HG03521 (cell line): ENCODE data around the gene NR2F2.

Source experiments
- ATAC-seq: cut with Tn5 transposase; IDR thresholded peaks from one replicate; pipeline ENCODE4 v1.9.1; 2021; ENCODE audit warnings: mild to moderate bottlenecking, moderate library complexity; ENCODE audit not compliant: unreplicated experiment

Gene NR2F2

DNA sequence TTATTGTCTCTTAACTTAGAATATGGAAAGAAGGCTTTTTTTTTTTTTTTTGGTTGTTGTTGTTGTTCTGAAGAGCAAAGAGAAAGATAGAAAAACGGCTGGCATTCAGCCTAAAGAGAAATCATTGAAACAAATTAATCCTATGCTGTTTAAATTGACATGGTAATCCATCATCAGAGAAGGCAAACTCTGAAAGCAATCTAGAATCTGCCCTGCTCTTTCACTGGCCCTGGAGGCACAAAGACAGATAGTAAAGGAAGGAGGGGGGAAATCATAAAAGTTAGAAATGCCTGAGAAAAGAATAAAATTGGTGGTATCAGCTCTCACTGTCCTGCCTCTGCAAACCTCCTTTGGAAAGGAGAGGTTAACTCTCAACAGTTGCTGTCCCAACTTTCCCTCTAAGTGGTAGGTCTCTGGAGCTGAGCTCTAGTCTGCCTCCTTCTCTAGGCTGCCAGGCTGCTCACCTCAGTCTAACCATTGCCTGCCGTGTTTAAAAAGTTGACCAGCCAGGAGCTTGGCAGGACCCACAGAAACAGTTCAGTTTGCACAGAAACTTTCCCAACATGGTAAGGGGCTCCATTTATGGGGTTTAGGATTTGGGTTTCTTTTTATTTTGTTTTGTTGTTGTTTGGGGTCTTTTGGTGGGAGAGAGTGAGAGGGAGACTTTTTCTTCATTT is 13.4 kb upstream of the NR2F2 start:
- no peak for ATAC-seq

DNA sequence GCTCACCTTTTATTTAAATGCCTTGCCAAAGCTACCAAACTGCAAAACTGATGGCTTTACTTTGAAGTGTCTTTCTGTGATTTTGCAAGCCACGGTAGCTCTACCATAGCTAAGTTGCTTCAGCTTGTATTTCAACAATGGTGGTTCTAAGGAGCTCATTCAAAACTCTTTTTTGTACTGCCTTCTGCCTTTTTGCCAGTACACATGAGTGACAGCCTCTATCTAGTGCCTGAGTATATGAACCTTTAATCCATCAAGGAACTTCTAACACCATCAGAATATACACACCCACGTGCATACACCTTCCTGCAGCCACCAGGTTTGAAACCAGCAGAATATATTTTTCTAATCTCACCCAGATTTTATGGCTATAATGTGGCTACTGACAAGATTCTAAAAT is 10.4 kb upstream of the NR2F2 start:
- ATAC-seq = no peak

DNA sequence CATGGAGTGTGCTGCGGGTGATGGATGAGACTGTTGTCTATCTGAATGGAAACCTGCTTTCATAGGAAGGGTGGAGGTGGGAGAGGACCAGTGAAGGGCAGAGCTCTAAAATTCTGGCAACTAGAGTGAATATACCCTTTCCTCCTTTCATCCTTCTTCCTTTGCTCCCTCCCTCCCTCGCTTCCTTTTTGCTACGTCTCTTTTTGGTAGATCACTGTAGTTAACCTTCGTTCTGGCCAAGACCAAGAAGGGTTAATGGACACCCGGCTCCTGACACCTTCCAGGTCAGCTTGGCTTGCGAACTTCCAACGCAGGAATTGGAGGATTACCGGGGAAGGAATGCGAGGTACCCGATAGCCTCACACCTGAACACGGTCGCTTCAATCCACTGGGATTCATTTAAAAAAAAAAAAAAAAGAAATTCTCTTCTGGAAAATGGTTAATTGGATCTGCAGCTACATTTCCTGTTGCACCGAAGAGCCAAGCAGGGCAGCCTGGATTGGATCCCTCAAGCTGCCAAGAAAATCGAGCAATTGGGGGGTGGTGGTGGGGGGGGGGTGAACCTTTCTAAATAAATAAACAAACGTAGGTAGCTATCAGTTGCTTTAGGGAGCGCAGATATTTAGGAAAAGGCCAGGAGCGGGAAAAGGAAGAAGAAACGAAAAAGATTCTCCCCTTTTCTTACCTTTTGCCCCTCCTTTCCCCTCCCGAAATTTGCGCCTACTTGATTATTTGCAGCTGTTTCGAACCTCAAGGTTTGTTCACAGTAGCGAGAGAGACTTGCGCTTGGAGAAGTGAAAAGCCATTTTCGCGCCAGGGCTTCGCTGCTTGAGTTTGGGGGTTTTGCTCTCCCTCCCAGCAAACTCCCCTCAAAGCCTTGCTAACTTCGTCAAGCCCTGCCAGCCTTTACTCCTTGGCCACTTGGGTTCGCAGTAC is 9.5 kb upstream of the NR2F2 start:
- no peak for ATAC-seq

DNA sequence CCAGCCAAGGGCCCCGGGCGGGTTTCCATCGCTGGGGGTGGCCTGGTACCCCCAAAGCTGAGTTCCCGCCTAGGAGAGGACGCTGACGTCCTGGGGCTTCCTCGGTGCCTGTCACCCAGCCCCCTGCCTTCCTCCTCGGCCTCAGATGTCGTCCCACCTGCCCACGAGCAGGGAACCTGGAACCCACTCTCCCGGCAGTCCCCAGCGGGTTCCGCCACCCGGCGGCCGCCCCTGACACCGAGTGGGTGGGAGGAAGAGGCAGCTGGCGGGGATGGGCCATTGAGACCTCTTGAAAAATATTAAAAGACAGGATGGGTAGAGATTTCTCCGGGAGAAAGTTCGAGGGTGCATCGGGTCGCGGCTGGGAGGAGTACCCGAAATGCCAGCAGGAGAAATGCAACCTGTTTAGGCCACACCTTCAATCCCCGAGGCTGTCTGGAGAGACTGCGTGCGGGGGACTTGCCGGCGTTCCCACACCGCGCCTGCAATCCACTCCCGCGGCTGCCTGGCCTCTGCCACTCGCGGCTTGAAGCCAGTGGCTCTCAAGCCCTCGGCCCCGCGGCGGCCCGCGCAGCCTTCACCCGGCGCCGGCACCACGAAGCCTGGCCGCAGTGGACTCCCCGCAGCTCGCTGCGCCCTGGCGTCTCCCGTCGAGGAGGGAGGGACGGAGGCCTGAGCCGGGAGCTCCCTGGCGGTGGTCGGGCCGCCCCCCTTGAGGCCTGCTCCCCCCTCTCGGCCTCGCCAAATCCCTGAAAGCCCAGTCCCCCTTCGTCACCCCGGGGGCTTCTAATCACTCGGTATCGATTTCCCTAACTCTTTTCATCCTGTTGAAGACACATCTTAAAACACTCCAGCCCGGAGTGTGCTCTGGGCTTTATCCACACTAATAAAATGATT is 8.6 kb upstream of the NR2F2 start:
- no peak for ATAC-seq

DNA sequence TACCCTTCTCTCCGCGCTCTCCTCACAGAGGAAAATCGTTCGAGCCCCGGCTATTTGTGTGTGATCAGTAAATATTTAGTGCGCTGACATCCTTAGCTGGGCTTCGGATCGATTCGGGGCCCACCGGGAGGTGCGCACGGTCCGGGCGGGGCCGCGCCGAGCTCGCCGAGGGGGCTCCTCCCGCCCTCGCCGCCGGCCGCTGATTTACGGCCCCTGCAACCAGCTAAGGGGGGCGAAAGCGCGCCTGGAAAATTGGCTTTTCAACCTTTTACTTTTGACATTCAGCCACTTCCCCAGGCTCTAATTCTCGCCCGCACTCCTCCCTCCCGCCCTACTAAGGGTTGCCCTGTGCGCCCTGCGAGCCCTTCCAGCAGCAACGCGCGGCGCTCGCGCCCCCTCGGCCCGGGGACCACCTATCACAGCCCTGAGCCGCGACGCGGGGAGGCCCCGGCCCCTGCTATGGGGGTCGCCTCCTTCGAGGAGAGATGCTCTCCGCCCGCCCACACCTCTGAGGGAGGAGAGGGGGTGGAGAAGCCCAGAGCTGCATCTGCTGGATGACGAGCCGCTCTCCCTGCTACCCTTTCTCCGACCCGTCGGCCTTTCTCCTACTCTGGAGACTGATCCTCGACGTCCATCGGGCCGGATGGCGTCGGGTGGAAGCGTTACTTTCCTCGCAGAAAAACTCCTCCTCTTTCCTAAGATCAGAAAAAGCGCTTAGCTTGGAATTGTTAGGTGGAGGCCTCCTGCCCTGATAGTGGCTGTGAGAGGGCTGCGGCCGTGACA is 7.8 kb upstream of the NR2F2 start:
- no peak for ATAC-seq

DNA sequence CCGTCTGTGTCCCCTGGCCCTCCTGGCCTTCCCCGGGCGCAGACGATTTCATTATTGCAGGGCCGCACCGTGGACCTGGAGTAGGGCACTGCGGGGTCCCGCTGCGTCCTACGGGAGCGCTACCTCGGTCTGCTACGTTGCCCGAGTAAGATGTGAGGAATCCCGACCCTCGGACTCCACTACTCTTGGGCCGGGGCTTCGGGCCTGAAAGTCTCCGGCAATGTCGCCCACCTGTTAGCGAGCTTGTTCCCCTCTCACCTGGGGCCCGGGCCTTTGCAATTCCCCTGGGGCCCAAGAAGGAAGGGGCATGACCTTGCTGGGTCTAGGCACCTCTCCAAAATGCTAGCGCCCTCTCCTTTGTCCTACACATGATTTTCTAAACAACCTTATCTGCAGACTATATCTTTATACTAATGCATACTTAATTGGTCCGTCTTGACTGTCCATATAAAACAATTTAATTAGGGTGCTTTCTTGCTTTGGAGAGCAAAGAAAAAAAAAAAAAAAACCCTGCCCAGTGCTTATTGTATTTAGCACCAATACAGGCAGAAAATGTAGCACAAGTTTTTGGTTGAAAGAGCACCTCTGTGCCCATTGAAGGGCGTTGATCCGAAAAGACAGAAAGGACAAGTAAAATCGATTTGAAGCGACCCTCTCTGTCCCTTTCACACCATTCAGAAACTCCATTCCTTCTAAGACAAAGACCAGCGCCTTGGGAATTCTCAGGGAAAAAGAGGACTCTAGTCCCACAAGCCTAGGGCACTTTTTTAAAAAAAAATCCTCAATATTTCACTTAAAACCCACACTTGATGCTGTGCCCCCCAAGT is 7.0 kb upstream of the NR2F2 start:
- ATAC-seq = no peak

DNA sequence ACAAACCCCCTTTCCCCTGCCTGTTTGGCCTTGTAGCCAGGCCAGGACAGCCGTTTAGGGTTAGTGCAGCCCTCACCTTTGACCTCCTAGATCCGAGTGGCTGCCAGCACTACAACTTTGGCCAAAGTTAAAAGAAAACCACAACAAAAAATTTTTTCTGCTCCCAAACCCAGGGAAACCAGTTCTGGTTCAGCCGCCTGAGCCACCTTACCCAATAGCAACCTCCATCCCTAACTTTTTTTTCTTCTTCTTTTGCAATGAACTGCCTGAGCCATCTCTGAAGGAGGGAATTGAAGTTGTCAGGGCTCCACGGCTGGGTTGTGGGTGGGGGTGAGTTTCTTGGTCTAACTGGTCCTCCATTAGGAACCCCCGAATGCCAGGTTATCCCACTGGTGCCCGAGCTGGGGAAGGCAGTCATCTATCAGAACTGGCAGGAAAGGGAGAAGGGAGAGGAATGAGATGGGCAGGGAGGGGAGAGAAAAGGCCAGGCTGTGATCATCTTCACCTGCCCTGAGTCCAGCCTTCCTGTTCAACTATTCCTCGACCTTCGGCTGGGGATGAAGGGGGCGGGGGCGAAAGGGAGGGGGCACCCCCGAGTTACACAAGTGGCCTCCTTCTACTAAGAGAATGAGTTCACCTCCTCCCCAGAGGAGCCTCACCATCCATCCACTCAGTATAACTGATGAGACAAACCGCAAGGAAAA is 6.2 kb upstream of the NR2F2 start:
- ATAC-seq = no peak

DNA sequence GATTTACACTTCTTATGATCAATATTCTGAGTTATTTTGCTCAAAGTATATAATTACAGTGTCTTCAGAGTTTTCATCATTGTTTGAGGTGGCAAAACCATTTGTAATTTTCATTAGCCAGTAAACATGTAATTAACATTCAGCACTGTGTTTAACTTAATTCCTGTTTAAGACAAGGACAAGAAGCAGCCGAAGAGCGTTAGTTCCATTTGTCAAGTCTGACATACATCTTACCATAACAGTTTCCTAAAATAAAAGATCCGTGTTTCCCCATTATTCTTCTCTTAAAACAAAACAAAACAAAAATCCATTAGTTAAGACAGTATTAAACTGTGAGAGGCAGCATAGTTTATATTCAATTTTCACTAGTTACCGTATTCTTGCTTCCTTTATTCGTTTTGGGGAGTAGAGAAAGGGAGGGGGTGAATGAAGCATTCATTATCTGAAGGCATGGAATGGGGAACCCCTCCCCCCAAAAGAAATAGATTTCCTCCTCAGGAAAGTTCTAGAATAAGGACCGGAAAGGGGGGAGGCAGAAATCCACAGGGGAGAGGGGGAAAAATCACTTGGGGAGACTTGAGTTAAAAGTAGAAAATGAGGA is 5.5 kb upstream of the NR2F2 start:
- no peak for ATAC-seq

DNA sequence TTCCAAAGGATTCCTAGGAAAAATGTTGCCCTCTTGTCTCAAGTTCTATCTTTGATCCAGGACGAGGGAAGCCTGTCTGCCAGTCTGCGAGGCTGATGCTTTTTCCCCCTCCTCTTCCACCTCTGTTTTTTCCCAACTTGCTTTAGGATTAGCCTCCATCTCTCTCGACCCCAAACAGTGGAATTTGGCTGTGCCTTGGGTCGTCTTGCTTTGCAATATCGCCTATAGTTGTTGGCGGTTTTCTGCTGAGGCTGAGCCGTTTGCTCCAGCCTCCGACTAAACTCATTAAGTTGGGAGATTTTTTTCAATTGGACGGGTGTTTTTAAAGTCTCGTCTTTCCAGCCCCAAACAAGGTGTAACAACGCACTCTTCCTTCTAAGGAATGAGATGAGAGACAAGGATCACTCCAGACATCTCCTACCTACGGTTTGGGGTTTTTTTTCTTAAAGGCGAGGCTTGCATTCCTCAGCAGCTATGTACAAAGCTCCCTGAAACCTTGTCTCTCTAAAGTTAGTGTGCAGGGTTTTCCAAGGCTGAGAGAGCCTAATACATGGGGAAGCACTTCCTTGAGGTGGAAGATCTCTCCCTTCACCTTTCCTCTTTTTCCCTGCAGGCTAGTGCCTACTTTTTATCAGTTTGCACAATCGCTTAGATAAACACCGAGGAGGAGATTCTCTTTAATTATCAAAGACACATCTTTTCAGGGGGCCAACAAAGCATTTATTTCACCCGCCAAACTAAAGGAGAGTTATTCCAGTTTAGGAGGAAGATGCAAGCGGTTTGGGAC is 4.8 kb upstream of the NR2F2 start:
- ATAC-seq = no peak

DNA sequence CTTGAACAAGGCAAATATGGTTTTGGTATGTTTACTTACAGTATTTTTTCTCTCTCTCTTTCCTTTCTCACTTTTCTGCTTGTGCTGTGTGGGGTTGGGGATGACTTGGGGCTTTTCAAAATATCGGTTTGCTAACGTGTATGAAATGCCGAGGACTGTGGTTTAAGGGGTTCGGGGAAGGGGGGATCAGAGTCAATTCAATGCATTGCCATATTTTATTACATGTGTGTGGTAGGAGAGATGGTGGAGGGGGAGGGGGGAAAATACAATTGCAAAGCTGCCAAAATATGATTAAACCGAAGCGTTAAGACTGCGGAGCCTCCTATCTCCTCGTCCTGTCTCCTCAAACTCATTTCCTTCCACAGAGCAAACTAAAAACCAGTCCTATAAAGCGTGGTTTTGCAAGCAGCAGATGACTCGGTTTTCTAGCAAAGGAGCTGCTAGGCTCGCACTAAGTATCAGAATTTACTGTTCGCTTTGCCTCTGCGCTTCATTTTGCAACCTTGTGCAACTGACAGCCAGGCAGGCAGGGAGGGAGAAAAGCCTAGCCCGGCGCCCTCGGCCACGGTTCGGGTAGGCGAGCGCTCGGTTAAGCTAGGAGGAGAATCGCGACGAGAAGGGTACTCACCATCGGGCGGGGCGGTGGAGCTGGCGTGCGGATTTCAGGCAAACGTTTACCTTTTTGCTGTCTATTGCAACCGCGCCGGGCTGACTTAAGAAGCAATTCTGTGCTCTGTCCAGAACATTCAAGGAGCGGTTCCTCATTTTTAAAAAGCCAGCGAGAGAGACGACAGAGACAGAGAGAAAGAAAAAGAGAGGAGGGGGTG is 4.0 kb upstream of the NR2F2 start:
- no peak for ATAC-seq

DNA sequence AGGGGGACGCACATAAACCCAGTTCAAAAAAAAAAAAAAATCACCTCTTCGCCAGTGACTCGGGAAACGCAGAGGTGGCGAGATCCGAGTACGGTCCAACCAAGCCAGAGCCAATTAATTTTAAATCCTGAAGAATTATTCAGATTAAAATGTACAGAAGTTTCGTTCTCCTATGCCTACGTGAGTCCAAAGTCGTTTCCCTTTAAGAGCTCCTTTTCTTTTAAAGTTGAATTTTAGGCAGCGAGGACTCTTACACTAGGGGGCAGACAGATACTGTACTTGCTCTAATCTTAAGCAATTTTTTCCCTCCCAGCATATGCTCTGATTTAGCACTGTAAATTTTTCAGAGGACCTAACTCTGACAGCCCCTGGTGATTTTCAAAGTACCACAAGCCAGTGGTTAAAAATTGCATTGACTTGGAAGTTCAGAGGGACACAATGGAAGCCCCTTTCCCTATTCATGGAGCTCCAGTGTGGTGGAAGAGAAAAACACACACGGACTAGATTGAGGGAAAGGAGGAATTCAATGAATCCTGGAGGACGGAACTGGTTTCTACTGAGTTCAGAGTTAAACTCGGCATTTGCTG is 3.3 kb upstream of the NR2F2 start:
- ATAC-seq = no peak

DNA sequence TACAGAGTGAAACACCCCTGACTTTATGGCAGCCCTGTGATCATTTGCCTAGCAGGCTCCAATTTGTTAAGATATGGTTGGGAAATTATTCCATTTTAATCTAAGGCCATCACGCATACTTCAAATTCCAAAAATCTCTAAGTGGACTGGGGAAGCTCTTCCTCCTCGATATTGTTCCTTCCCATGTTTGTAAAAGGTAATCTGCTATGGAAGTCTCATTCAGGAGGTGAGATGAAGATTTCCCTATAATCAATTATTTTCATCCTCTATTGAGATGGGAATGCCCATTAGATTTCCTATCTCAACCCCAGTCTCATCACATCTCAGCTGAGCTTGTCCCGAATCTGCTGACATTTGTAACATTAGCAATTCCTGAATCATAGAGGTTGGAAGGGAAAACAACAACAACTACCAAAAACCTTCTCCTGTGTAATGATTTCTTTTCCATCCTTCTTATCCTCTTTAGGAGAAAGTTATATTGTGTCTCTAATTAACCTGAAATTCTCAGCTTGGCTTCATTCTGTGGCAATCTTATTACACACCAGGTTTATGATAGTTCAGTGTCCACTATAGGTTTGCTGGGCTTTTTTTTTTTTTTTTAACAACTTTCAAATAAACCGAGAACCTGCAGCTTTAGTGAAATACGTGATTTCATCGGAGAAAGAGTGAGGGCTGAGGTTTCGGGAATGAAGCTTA is 2.2 kb upstream of the NR2F2 start:
- no peak for ATAC-seq

DNA sequence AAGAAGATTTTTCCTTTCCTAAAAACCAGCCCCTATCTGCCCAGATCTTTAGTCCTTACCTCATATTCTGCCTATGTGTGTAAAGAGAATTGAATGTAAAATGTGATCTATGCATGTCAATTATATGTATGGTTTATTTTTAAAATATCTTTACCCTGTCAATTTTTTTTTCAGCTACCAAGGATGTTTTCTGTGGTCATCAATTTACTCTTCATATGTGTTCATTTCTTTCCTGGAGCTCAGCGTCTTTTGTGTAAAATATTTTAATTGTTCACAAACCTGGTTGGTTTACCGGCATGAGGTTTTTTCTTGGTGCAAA is 1.7 kb upstream of the NR2F2 start:
- ATAC-seq = no peak

DNA sequence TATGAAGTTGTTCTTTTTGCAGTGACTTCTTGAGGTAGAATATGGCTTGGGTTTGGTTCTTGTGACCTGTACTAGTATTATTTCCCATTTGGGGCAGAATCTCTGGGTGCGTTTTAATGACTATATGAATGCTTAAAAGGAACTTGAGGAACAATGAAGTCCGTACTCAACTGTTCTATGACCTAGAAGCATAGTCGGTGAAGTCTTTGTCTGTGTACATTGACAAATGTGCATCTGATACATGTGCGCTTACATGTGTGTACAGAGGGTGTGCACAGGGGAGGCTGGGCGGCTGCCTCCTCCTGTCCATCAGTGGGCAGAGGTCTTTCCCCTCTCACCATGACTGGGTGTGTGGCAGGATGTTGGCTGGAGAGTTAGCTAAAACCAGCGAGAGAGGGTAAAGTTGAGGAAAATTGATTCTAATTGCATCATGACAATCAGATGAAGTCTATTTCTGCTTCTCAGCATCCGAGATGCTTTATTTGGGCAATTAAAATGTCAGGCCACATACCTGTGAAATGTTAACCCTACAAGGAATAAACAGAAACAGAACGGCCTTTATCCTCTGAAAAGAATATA is 1.0 kb upstream of the NR2F2 start:
- no peak for ATAC-seq

DNA sequence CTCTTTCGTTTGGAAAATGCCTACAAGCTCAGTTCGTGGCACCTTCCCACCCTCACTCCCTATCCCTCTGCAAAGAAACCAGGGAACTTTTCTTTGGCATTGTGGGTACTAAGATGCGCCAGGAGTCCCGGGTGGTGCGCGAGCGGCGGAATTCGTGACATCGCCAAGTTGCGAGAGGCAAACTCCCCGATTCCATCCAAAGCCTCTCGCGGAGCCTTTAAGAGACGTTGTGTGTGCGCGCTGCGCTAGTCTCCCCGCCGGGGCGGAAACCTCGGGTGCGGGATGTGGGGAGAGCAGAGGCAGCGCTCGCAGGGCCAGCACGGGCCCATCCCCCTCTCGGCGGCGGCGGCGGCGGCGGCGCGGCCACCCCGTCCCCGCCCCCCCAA is 443 bp upstream of the NR2F2 start:
- ATAC-seq = peak; percentile 35
